ENCODE results near the gene PKHD1.

- TF ChIP-seq CTCF (IDR thresholded peaks at IDR 0.05), result no peak
- no peak for TF ChIP-seq USF1 (IDR thresholded peaks at IDR 0.05; ENCODE audit: borderline replicate concordance, low read depth)
- TF ChIP-seq GATA2 (CRISPR knock-in tag; IDR thresholded peaks at IDR 0.05), result no peak
- no peak for TF ChIP-seq NRF1 (IDR thresholded peaks at IDR 0.05; ENCODE audit: low read depth, low read length)
- no peak for TF ChIP-seq EP300 (IDR thresholded peaks at IDR 0.05; ENCODE audit: borderline replicate concordance in 1 of 2, low read depth in 1 of 2, low read length in 1 of 2)
- no peak for TF ChIP-seq ZBTB33 (IDR thresholded peaks at IDR 0.05; ENCODE audit: borderline replicate concordance, low read depth)
- TF ChIP-seq POLR2AphosphoS5 (IDR thresholded peaks at IDR 0.05; ENCODE audit: low read depth, low read length), result no peak
- TF ChIP-seq FOXJ3 (CRISPR knock-in tag; IDR thresholded peaks at IDR 0.05), result no peak
- no peak for TF ChIP-seq CHD2 (IDR thresholded peaks at IDR 0.05; ENCODE audit: low read length, partially characterized antibody)
- no peak for TF ChIP-seq NFIC (IDR thresholded peaks at IDR 0.05; ENCODE audit: borderline replicate concordance)
- TF ChIP-seq GABPA (IDR thresholded peaks at IDR 0.05; ENCODE audit: low read depth), result no peak
These were observed 43.0 kb upstream of the PKHD1 start for GRCh38 chr6:52130440-52130839.

Data from SK-N-SH (cell line).